ENCODE results near the gene MOB3B.

MOB3B gene

GRCh38 chr9:27347889-27348288 is 181.7 kb downstream of the MOB3B start:
- no peak for ATAC-seq

DNA sequence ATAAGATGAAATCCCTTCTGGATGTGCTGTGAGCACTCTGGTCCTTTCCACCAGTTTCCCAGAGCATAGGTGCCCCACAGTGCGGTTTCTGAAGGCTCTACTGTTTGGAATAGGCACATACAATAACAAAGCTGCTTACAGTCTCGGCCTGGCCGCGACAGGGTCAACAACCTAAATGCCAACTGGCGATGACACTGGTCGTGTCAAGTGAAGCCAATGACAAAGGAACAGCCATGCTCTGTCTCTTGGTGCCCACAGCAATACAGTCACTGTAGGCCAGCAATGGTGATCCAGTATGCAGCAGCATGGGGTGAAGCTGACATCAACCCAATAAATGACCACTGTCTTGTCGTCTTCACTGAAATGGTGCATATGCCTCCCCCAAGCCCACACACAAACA is 184.8 kb downstream of the MOB3B start:
- ATAC-seq = no peak
- TF ChIP-seq ZC3H10 (CRISPR knock-in tag; IDR thresholded peaks at IDR 0.05) = no peak

More at GRCh38 chr9:27347889-27348288, 181.7 kb downstream of the MOB3B start:
- TF ChIP-seq PATZ1 (CRISPR knock-in tag; IDR thresholded peaks at IDR 0.05; ENCODE audit: borderline replicate concordance) (no peak), TOX (CRISPR knock-in tag; IDR thresholded peaks at IDR 0.05; ENCODE audit: borderline replicate concordance) (no peak), CSDC2 (CRISPR knock-in tag; IDR thresholded peaks at IDR 0.05) (no peak), ZC3H10 (CRISPR knock-in tag; IDR thresholded peaks at IDR 0.05) (no peak), ISL1 (CRISPR knock-in tag; IDR thresholded peaks at IDR 0.05) (no peak), ZFP3 (CRISPR knock-in tag; IDR thresholded peaks at IDR 0.05) (no peak)

GRCh38 chr9:27341545-27342294 is 187.9 kb downstream of the MOB3B start:
- no peak for ATAC-seq
- no peak for TF ChIP-seq PPARA (CRISPR knock-in tag; IDR thresholded peaks at IDR 0.05; ENCODE audit: borderline replicate concordance)
- TF ChIP-seq BACH2 (CRISPR knock-in tag; IDR thresholded peaks at IDR 0.05; ENCODE audit: borderline replicate concordance) = no peak
- no peak for TF ChIP-seq ZFP3 (CRISPR knock-in tag; IDR thresholded peaks at IDR 0.05)
- no peak for TF ChIP-seq ZNF70 (CRISPR knock-in tag; IDR thresholded peaks at IDR 0.05)
- no peak for TF ChIP-seq ZNF565 (CRISPR knock-in tag; conservative IDR thresholded peaks at IDR 0.05; ENCODE audit: low read depth)
- no peak for TF ChIP-seq SNAI2 (CRISPR knock-in tag; IDR thresholded peaks at IDR 0.05)
- no peak for TF ChIP-seq ARNTL (CRISPR knock-in tag; IDR thresholded peaks at IDR 0.05; ENCODE audit: borderline replicate concordance, low read depth)
- no peak for TF ChIP-seq PATZ1 (CRISPR knock-in tag; IDR thresholded peaks at IDR 0.05; ENCODE audit: borderline replicate concordance)
- no peak for TF ChIP-seq TOX (CRISPR knock-in tag; IDR thresholded peaks at IDR 0.05; ENCODE audit: borderline replicate concordance)
- no peak for TF ChIP-seq RARB (CRISPR knock-in tag; IDR thresholded peaks at IDR 0.05)
- TF ChIP-seq, protein P1, sequence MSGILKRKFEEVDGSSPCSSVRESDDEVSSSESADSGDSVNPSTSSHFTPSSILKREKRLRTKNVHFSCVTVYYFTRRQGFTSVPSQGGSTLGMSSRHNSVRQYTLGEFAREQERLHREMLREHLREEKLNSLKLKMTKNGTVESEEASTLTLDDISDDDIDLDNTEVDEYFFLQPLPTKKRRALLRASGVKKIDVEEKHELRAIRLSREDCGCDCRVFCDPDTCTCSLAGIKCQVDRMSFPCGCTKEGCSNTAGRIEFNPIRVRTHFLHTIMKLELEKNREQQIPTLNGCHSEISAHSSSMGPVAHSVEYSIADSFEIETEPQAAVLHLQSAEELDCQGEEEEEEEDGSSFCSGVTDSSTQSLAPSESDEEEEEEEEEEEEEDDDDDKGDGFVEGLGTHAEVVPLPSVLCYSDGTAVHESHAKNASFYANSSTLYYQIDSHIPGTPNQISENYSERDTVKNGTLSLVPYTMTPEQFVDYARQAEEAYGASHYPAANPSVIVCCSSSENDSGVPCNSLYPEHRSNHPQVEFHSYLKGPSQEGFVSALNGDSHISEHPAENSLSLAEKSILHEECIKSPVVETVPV (CRISPR knock-in tag; IDR thresholded peaks at IDR 0.05) = no peak
- no peak for TF ChIP-seq ESRRG (CRISPR knock-in tag; IDR thresholded peaks at IDR 0.05)
- TF ChIP-seq TSHZ2 (CRISPR knock-in tag; IDR thresholded peaks at IDR 0.05) = no peak
- no peak for TF ChIP-seq ZC3H10 (CRISPR knock-in tag; IDR thresholded peaks at IDR 0.05)

DNA sequence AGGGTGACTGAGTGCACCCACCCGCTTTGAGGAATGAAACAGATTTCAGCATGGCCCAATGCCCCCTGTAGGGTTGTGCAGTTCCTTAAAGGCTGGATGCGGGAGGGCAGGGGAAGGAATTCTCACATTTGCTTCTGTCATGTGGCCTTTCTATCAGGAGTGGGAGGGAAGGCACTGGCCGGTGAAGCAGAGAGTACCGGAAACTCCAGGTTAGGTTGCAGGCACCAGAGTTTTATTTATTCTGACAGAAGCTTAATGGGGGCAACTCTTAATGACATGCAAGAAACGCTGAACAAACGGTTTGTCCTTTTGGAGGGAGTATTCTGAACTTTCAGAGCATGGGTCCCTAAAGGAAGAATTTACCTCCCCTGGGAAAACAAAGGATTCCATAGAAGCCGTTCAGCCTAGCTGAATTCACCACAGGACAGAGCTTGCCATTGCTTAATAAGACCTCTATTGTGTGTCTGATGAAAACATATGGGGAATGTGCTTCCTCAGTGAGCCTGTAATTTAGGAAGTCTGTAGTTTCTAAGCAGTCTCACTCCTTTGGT is 188.6 kb downstream of the MOB3B start:
- ATAC-seq = no peak
- TF ChIP-seq, protein P2, sequence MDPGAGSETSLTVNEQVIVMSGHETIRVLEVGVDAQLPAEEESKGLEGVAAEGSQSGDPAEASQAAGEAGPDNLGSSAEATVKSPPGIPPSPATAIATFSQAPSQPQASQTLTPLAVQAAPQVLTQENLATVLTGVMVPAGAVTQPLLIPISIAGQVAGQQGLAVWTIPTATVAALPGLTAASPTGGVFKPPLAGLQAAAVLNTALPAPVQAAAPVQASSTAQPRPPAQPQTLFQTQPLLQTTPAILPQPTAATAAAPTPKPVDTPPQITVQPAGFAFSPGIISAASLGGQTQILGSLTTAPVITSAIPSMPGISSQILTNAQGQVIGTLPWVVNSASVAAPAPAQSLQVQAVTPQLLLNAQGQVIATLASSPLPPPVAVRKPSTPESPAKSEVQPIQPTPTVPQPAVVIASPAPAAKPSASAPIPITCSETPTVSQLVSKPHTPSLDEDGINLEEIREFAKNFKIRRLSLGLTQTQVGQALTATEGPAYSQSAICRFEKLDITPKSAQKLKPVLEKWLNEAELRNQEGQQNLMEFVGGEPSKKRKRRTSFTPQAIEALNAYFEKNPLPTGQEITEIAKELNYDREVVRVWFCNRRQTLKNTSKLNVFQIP (CRISPR knock-in tag; IDR thresholded peaks at IDR 0.05; ENCODE audit: borderline replicate concordance, low read depth) = no peak
- TF ChIP-seq TSHZ2 (CRISPR knock-in tag; IDR thresholded peaks at IDR 0.05) = no peak
- TF ChIP-seq SNAI2 (CRISPR knock-in tag; IDR thresholded peaks at IDR 0.05) = no peak
- TF ChIP-seq CSDC2 (CRISPR knock-in tag; IDR thresholded peaks at IDR 0.05) = no peak
- no peak for TF ChIP-seq TCF4 (CRISPR knock-in tag; IDR thresholded peaks at IDR 0.05; ENCODE audit: borderline replicate concordance)
- TF ChIP-seq OSR1 (CRISPR knock-in tag; IDR thresholded peaks at IDR 0.05) = no peak
- TF ChIP-seq ARNTL (CRISPR knock-in tag; IDR thresholded peaks at IDR 0.05; ENCODE audit: borderline replicate concordance, low read depth) = no peak
- no peak for TF ChIP-seq RARB (CRISPR knock-in tag; IDR thresholded peaks at IDR 0.05)
- no peak for TF ChIP-seq ZNF565 (CRISPR knock-in tag; conservative IDR thresholded peaks at IDR 0.05; ENCODE audit: low read depth)
- no peak for TF ChIP-seq ZFP30 (CRISPR knock-in tag; IDR thresholded peaks at IDR 0.05)
- TF ChIP-seq ISL1 (CRISPR knock-in tag; IDR thresholded peaks at IDR 0.05) = no peak
- no peak for TF ChIP-seq BACH2 (CRISPR knock-in tag; IDR thresholded peaks at IDR 0.05; ENCODE audit: borderline replicate concordance)
- no peak for TF ChIP-seq ESRRG (CRISPR knock-in tag; IDR thresholded peaks at IDR 0.05)
- TF ChIP-seq ZNF8 (CRISPR knock-in tag; IDR thresholded peaks at IDR 0.05) = no peak
- no peak for TF ChIP-seq TOX (CRISPR knock-in tag; IDR thresholded peaks at IDR 0.05; ENCODE audit: borderline replicate concordance)
- no peak for TF ChIP-seq ZNF70 (CRISPR knock-in tag; IDR thresholded peaks at IDR 0.05)

Data from SK-N-SH treated with all-trans-retinoic acid at 6 μM for 48 hours (cell line).